Gastrocnemius medialis (tissue), 4 donors: ENCODE measurements around the gene GSTM2. TPM values are rescaled to one million over a fixed set of nuclear protein-coding genes. Genes with fewer than 3 reads are reported as not detected.
A peak's percentile ranks its signal among the peaks of the same experiment; 100 is the strongest.

Experiments
- ATAC-seq, 2 donors: fragments of 150-250 bp; one replicate each; pipeline ENCODE4 v1.9.1; 2016
- DNase-seq, 2 donors: peaks; one replicate each; pipeline ENCODE4 v3.0.0-alpha.2; 2019
- H3K27ac ChIP-seq, 4 donors: fragments of 200-600 bp; sonication (generic); 1 replicate in 1 of 4; 2 replicates in 3 of 4; pipeline ENCODE4 v1.5.1; 2016 to 2018; ENCODE audit warnings: mild to moderate bottlenecking in 2 of 4, moderate library complexity in 1 of 4
- H3K27me3 ChIP-seq, 3 donors: fragments of 200-600 bp; sonication (generic) in 2 of 3; 1 replicate in 1 of 3; 2 replicates in 2 of 3; pipeline versions ENCODE4 v1.5.1 to v1.6.0; 2016 to 2019; ENCODE audit warnings: mild to moderate bottlenecking in 1 of 3, moderate library complexity in 1 of 3
- H3K36me3 ChIP-seq, 2 donors: fragments of 200-600 bp; sonication (generic) in 1 of 2; one replicate each; pipeline ENCODE4 v1.5.1; 2017 to 2018
- H3K4me1 ChIP-seq, 2 donors: fragments of 200-600 bp; sonication (generic) in 1 of 2; one replicate each; pipeline ENCODE4 v1.5.1; 2016 to 2017; ENCODE audit warnings: mild to moderate bottlenecking in 2 of 2
- H3K4me3 ChIP-seq, 4 donors: fragments of 200-600 bp; sonication (generic) in 3 of 4; 1 replicate in 1 of 4; 2 replicates in 3 of 4; pipeline ENCODE4 v1.5.1; 2016 to 2019; ENCODE audit warnings: mild to moderate bottlenecking in 2 of 4
- H3K9me3 ChIP-seq, 3 donors: fragments of 200-600 bp; sonication (generic) in 2 of 3; 1 replicate in 1 of 3; 2 replicates in 2 of 3; pipeline ENCODE4 v1.5.1; 2016 to 2019
- CTCF ChIP-seq, 5 experiments: fragments of 450-650 bp in 3 of 5; fragments of 200-600 bp in 2 of 5; sonication (generic) in 2 of 5; IDR thresholded peaks in 4 of 5; conservative IDR thresholded peaks in 1 of 5; 1 replicate in 4 of 5; 2 replicates in 1 of 5; pipeline ENCODE4 v1.5.1; 2016 to 2019; ENCODE audit warnings: antibody characterized with exemption in 5 of 5, mild to moderate bottlenecking in 3 of 5, moderate library complexity in 3 of 5
- POLR2A ChIP-seq, 2 donors: fragments of 450-650 bp; IDR thresholded peaks; one replicate each; pipeline ENCODE4 v1.6.1; 2017; ENCODE audit warnings: antibody characterized with exemption in 2 of 2, mild to moderate bottlenecking in 2 of 2, moderate library complexity in 2 of 2
- in situ Hi-C, 4 donors: fragments of 200-750 bp; cut with MboI; loops; one replicate each; pipeline versions ENCODE4 v1.15.0 to v1.8.0; 2017; ENCODE audit warnings: low sequenced_read_pairs in 4 of 4
- intact Hi-C: fragments of 100-400 bp; cut with DNase I; formaldehyde crosslinking; loops from one replicate; pipeline ENCODE4 v1.15.1; 2023; ENCODE audit warnings: low total_unique reads
- total RNA-seq, 4 donors: library from RNA; depleted of rRNA; stranded (reverse); fragments of >200 nt; gene quantifications; one replicate each; pipeline versions ENCODE4 v1.1.0 to v1.2.3, GENCODE V29; 2016

The GSTM2 gene
- total RNA-seq, 4 donors from 2014 or later = 29.2 to 41.4 (median 39.0) TPM

GRCh38 chr1:109717729-109718128, 49.9 kb downstream of the GSTM2 start:
- no peak overlapping the region for H3K4me3 ChIP-seq
- in situ Hi-C loops (no loop called here), intact Hi-C loops (loop anchor here (5.0 kb wide), 1 partner anchor 55 kb away; no protein-coding TSS in a partner anchor)
- no peaks in the 10 kb centered on the region for H3K9me3 ChIP-seq
- H3K27me3 ChIP-seq = no peaks in the 10 kb centered on the region
- DNase-seq (no peak), ATAC-seq (no peak)
- H3K36me3 ChIP-seq = no peaks in the 10 kb centered on the region
- H3K4me1 ChIP-seq = no peaks in the 10 kb centered on the region
- H3K27ac ChIP-seq = no peak overlapping the region
- no peak for TF ChIP-seq POLR2A (IDR thresholded peaks at IDR 0.05)
- no peak for TF ChIP-seq CTCF (IDR thresholded peaks at IDR 0.05 in 4 of 5, conservative IDR thresholded peaks at IDR 0.05 in 1 of 5)

- Histone ChIP-seq H3K4me1 (no peaks in the 10 kb centered on the region), H3K36me3 (no peaks in the 10 kb centered on the region), H3K27ac (no peak overlapping the region), H3K4me3 (no peak overlapping the region), H3K27me3 (no peaks in the 10 kb centered on the region), H3K9me3 (no peaks in the 10 kb centered on the region)
- DNase-seq (no peak), ATAC-seq (peak; percentile 42 to 69)
- TF ChIP-seq POLR2A (IDR thresholded peaks at IDR 0.05) (no peak), CTCF (IDR thresholded peaks at IDR 0.05 in 4 of 5, conservative IDR thresholded peaks at IDR 0.05 in 1 of 5) (no peak)
- intact Hi-C loops (loop anchor here (5.0 kb wide), 1 partner anchor 54 kb away; no protein-coding TSS in a partner anchor), in situ Hi-C loops (no loop called here)
These were observed 50.6 kb downstream of the GSTM2 start for GRCh38 chr1:109718495-109718894.

GRCh38 chr1:109719337-109719837, 51.5 kb downstream of the GSTM2 start:
- H3K4me1 ChIP-seq = no peaks in the 10 kb centered on the region
- intact Hi-C loops = loop anchor here (5.0 kb wide), 1 partner anchor 53 kb away; no protein-coding TSS in a partner anchor
- in situ Hi-C loops = no loop called here

GRCh38 chr1:109721042-109721441, 53.2 kb downstream of the GSTM2 start:
- in situ Hi-C loops = no loop called here
- ATAC-seq (no peak), DNase-seq (no peak)
- H3K36me3 ChIP-seq = no peaks in the 10 kb centered on the region
- no peaks in the 10 kb centered on the region for H3K4me1 ChIP-seq
- intact Hi-C loops = no loop called here
- no peaks in the 10 kb centered on the region for H3K27me3 ChIP-seq
- H3K4me3 ChIP-seq = no peak overlapping the region
- H3K27ac ChIP-seq = no peak overlapping the region
- H3K9me3 ChIP-seq = no peaks in the 10 kb centered on the region
- no peak for TF ChIP-seq CTCF (IDR thresholded peaks at IDR 0.05 in 4 of 5, conservative IDR thresholded peaks at IDR 0.05 in 1 of 5)
- TF ChIP-seq POLR2A (IDR thresholded peaks at IDR 0.05) = no peak

More at GRCh38 chr1:109719337-109719837, 51.5 kb downstream of the GSTM2 start:
- no peak overlapping the region for H3K27ac ChIP-seq
- no peaks in the 10 kb centered on the region for H3K27me3 ChIP-seq
- DNase-seq (no peak), ATAC-seq (no peak)
- no peaks in the 10 kb centered on the region for H3K36me3 ChIP-seq
- no peaks in the 10 kb centered on the region for H3K9me3 ChIP-seq
- no peak for TF ChIP-seq POLR2A (IDR thresholded peaks at IDR 0.05)
- no peak overlapping the region for H3K4me3 ChIP-seq

- intact Hi-C loops = no loop called here
- Histone ChIP-seq H3K9me3 (no peaks in the 10 kb centered on the region), H3K27me3 (no peaks in the 10 kb centered on the region), H3K4me1 (no peaks in the 10 kb centered on the region), H3K4me3 (no peak overlapping the region), H3K27ac (no peak overlapping the region), H3K36me3 (no peaks in the 10 kb centered on the region)
- in situ Hi-C loops = no loop called here
- TF ChIP-seq POLR2A (IDR thresholded peaks at IDR 0.05) (no peak), CTCF (IDR thresholded peaks at IDR 0.05 in 4 of 5, conservative IDR thresholded peaks at IDR 0.05 in 1 of 5) (no peak)
- DNase-seq (no peak), ATAC-seq (no peak)
These were observed 54.1 kb downstream of the GSTM2 start for GRCh38 chr1:109721971-109722370.
